SKM-1 (cell line): ENCODE data around the gene CDK18.

Source experiments
- DNase-seq: peaks from one replicate; lab custom pipeline; 2025; ENCODE audit not compliant: unreplicated experiment; lab: John Stamatoyannopoulos, UW

Gene CDK18

GRCh38 chr1:205502992-205503391 lies 1.5 kb upstream of the CDK18 start:
- DNase-seq, result no peak

- DNase-seq, result no peak
These were observed 734 bp downstream of the CDK18 start for GRCh38 chr1:205505076-205505729.

- no peak for DNase-seq
These were observed 1.3 kb downstream of the CDK18 start for GRCh38 chr1:205505791-205506190.

GRCh38 chr1:205506409-205507200 lies 2.1 kb downstream of the CDK18 start:
- no peak for DNase-seq

GRCh38 chr1:205508227-205508714 lies 3.8 kb downstream of the CDK18 start:
- DNase-seq, result no peak

GRCh38 chr1:205510308-205510950 lies 6.0 kb downstream of the CDK18 start:
- no peak for DNase-seq

- no peak for DNase-seq
These were observed 6.5 kb downstream of the CDK18 start for GRCh38 chr1:205510951-205511330.

- DNase-seq, result no peak
These were observed 7.9 kb downstream of the CDK18 start for GRCh38 chr1:205512059-205513045.

GRCh38 chr1:205513774-205514173 lies 9.3 kb downstream of the CDK18 start:
- DNase-seq, result no peak

GRCh38 chr1:205514211-205515142 lies 10.0 kb downstream of the CDK18 start:
- no peak for DNase-seq

- DNase-seq, result no peak
These were observed 11.3 kb downstream of the CDK18 start for GRCh38 chr1:205515781-205516253.

GRCh38 chr1:205516362-205516761 lies 11.9 kb downstream of the CDK18 start:
- DNase-seq, result no peak

- no peak for DNase-seq
These were observed 12.8 kb downstream of the CDK18 start for GRCh38 chr1:205517288-205517687.

- no peak for DNase-seq
These were observed 13.3 kb downstream of the CDK18 start for GRCh38 chr1:205517763-205518162.

GRCh38 chr1:205518661-205519540 lies 14.4 kb downstream of the CDK18 start:
- DNase-seq, result no peak

- no peak for DNase-seq
These were observed 15.2 kb downstream of the CDK18 start for GRCh38 chr1:205519541-205520131.

- no peak for DNase-seq
These were observed 16.2 kb downstream of the CDK18 start for GRCh38 chr1:205520709-205521108.

GRCh38 chr1:205521686-205522085 lies 17.2 kb downstream of the CDK18 start:
- no peak for DNase-seq
